GM21576 (cell line): Measurements from ENCODE around the gene DOCK10.

ENCODE experiments used
- ATAC-seq: cut with Tn5 transposase; IDR thresholded peaks from one replicate; pipeline ENCODE4 v1.9.1; 2021; ENCODE audit warnings: mild to moderate bottlenecking, moderate library complexity; ENCODE audit not compliant: unreplicated experiment

Gene DOCK10

DNA sequence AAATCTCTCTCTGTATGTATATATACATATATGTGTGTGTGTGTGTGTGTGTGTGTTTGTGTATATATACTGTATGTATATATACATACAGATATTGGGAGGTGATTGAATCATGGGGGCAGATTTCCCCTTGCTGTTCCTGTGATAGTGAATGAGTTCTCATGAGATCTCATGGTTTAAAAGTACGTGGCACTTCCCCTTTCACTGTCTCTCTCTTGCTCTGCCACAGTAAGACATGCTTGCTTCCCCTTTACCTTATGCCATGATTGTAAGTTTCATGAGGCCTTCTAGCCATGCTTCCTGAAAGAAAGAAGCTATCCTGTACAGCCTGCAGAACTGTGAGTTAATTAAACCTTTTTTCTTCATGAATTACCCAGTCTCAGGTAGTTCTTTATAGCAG lies 307.3 kb downstream of the DOCK10 start:
- ATAC-seq = no peak

DNA sequence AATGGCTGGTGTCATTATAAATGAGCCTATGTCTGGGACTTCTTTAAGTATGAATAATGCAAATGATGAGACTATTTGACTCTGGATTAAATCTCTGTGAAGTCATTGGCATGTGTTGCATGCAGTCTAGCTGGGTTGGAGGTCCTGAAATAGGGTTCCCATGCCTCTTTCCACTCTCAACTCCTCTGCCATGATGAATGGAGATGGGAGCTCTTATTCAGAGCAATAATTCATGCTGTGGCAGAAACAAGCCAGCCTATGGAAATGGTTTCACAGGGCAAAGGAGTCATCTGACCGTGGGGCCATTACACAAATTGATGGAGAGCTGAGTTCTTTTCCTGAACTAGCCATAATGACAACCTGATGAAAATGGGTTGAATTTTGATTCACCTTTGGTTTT lies 310.6 kb downstream of the DOCK10 start:
- ATAC-seq = no peak

DNA sequence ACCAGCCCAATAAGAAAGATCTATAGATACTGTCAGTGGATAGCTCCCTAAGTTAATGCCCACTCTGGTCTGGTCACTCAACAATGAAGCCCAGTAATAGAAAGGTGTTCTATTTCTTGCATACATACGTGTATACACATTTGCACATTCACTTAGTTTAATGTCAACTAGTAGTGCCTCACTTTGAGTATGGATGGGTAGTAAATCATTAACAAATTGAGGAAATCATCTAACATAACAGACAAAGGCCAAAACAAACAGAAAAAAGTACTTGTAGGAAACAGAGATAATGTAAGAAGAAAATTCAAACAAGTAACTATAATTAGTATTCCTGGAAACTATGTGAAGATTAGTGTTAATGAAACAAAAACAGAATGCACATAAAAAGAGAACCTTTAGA lies 312.8 kb downstream of the DOCK10 start:
- ATAC-seq = no peak

DNA sequence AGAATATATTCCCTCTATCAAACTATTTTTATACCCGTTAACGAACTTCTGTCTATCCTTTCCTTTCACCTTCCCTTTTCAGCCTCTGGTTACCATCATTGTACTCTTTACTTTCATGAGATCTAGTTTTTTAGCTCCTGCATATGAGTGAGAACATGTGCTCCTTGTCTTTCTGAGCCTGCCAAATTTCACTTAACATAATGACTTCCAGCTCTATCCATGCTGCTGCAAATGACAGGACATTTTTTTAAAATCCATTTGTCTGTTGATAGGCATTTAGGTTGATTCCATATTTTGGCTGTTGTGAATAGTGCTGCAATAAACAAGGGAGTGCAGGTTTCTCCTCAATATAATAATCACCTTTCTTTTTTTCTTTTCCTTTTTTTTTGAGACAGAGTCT lies 317.9 kb downstream of the DOCK10 start:
- no peak for ATAC-seq

DNA sequence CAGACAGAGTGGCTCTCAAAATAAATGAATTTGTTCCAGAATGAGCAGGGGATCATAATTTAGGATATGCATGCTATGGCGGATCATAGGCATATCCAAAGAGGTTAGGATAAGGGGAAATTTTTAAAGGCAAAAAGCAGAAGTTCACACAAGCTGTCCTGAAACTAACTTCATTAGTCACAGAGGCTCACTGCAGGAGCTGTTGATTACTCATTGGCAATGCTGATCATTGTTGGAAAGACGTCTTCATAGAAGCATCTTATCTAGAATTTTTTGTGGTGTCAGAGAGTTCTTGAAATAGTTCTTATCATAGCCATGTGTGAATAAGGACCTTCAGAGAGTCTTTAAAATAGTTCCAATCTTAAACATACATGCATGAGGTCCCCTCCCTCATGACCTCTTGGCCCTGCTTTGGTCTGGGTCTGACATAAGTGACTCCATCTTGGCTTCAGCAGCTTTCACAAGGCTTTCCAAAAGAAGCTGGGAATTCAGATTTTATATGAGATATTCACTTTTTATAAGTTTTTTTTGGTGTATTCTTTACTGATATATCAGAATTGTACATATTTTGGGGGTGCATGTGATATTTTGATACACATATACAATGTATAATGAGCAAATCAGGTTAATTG lies 318.6 kb downstream of the DOCK10 start:
- ATAC-seq = no peak

DNA sequence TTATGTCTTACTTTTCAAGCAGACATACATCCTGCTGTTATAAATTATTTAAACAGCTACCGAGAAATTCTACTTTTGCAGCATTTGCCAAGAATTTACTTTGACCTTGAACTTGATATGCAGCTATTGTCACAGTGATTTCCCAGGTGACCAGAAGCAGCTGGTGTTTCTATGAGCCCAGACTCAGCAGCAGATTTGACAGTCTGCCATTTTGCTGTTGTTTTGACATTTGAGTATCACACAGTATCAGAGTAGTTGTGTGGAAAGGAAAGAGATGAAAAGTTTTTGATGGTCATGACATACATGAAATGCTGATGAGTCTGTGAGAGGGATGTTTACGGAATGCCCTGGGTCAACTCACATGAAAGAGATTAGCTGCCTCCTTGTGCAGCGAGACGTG lies 319.5 kb downstream of the DOCK10 start:
- ATAC-seq = no peak

DNA sequence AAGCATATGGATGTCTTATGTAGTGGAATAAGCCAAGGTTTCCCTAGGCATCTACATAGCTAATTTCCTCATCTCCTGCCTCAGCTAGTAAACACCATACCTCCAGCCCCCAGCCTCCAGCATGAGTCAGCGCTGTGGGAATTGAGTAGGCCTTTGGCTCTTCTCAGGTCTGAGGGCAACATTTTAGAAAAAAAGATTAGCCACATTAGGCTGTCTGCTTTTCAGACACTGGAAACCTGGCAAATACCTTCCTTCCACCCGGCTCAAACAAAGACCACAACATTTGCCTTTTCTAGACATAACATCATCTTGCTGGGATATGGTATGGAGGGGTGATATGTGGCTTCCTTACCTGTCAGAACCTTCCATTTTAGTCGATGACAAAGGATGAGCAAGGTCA lies 320.0 kb downstream of the DOCK10 start:
- no peak for ATAC-seq

DNA sequence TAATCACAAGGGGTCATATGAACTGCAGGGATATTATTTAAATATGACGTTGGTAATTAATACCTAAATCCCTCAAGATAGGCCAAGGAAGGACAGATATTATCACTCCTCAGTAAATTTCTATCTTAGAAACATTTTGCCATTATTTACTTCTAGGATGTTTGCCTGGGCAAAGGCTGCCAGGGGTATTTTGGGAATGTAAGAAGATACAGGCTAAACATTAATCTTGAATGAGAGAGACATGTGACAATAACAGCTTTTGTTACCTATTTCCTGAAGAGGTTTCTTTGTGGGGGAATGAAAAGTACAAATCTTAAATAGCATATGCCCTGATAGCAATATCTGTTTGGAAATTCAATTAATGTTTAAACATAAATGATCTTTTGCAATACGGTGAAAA lies 325.3 kb downstream of the DOCK10 start:
- ATAC-seq = no peak

DNA sequence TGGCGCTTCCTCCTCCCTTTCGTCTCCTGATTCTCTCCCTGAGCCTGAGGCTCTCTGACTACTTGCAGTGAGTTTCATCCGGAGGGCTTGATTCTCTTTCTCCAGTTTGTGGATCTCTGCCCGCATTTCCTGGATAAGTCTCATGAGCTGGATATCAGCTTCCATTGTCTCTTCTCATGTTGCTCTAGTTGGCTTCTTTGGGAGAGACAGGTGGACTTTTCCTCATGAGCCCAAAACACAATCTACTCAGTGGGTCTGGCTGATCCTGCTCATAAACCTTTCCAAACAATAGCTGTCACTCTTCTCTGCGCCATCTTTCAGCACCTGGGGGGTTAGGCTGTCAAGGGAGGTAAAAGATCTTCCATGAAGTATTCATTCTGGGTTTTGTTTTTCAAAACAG lies 326.1 kb downstream of the DOCK10 start, which contains the start of gene CCDC195:
CCDC195 (minus strand) TSS at position 165 of the 400 bp plus-strand sequence; CDS start at position 165, 0 bp downstream.
- no peak for ATAC-seq
